Natural killer cell (primary cell): ENCODE results near the gene XK. TPM values are rescaled to one million over a fixed set of nuclear protein-coding genes. Genes with fewer than 3 reads are reported as not detected.
A peak's percentile ranks its signal among the peaks of the same experiment; 100 is the strongest.

ENCODE experiments used
- ATAC-seq, 3 donors: fragments of 150-1000 bp in 2 of 3; fragments of 200-7000 bp in 1 of 3; cut with Tn5 transposase; 1 replicate in 1 of 3; 2 replicates in 2 of 3; pipeline ENCODE4 v1.10.0; 2021; ENCODE audit warnings: mild to moderate bottlenecking in 2 of 3, moderate library complexity in 2 of 3
- DNase-seq, 2 donors: peaks; one replicate each; pipeline versions ENCODE4 v3.0.0 to v3.0.0-alpha.2; 2013 to 2021; ENCODE audit warnings: mixed read lengths in 1 of 2
- H3K27ac ChIP-seq: one replicate; pipeline ENCODE4 v1.5.1; 2013; ENCODE audit warnings: mild to moderate bottlenecking, low read length
- H3K27me3 ChIP-seq: one replicate; pipeline ENCODE4 v1.6.1; 2013; ENCODE audit warnings: low read length; ENCODE audit not compliant: control insufficient read depth, insufficient read depth
- H3K36me3 ChIP-seq: one replicate; pipeline ENCODE4 v1.6.1; 2013; ENCODE audit warnings: low read length; ENCODE audit not compliant: control insufficient read depth, insufficient read depth
- H3K4me1 ChIP-seq: one replicate; pipeline ENCODE4 v1.6.1; 2013; ENCODE audit warnings: low read length; ENCODE audit not compliant: control insufficient read depth, insufficient read depth
- H3K4me3 ChIP-seq: one replicate; pipeline ENCODE4 v1.5.1; 2013; ENCODE audit warnings: low read length
- H3K9me3 ChIP-seq: one replicate; pipeline ENCODE4 v1.6.1; 2013; ENCODE audit warnings: low read length; ENCODE audit not compliant: control insufficient read depth, insufficient read depth
- H3K27ac Mint-ChIP-seq, 2 donors: one replicate each; pipeline ENCODE4 v1.8.0; 2022; ENCODE audit warnings: mild to moderate bottlenecking in 2 of 2, mixed read lengths in 2 of 2, moderate library complexity in 1 of 2
- H3K27me3 Mint-ChIP-seq, 2 donors: one replicate each; pipeline ENCODE4 v1.8.0; 2022; ENCODE audit warnings: low read depth in 2 of 2, mixed read lengths in 2 of 2
- H3K36me3 Mint-ChIP-seq: one replicate; pipeline ENCODE4 v1.8.0; 2022; ENCODE audit warnings: mixed read lengths
- H3K4me1 Mint-ChIP-seq, 2 donors: one replicate each; pipeline ENCODE4 v1.8.0; 2022; ENCODE audit warnings: mixed read lengths in 2 of 2
- H3K4me3 Mint-ChIP-seq: one replicate; pipeline ENCODE4 v1.8.0; 2022; ENCODE audit warnings: mild to moderate bottlenecking, moderate library complexity, mixed read lengths
- H3K9me3 Mint-ChIP-seq, 2 donors: one replicate each; pipeline ENCODE4 v1.8.0; 2022; ENCODE audit warnings: mixed read lengths in 2 of 2
- CTCF ChIP-seq: fragments of 200-600 bp; IDR thresholded peaks from one replicate; pipeline ENCODE4 v1.8.0; 2022; ENCODE audit warnings: antibody characterized with exemption
- WGBS: methylation state at CpG from one replicate; pipeline ENCODE4 v1.1.7; 2013; ENCODE audit warnings: missing lambda C conversion rate; ENCODE audit not compliant: insufficient coverage; 5-methylcytosine and 5-hydroxymethylcytosine counted together
- intact Hi-C: fragments of 100-400 bp; cut with micrococcal nuclease; formaldehyde crosslinking; loops from one replicate; pipeline ENCODE4 v1.14.2; 2022
- total RNA-seq, 4 donors: library from RNA; stranded (reverse); fragments of 120-200 nt in 1 of 4; gene quantifications; one replicate each; pipeline versions ENCODE4 v1.2.3 to v1.2.4, GENCODE V29; 2013 to 2022

Gene XK
- total RNA-seq, 3 donors from 2014 or later (not counting 1 experiment from before 2014, with no cell fraction given) = 0.29 to 1.3 (median 0.56) TPM

- H3K4me3 ChIP-seq = no peak overlapping the region
- Mint-ChIP-seq H3K27ac (no peak overlapping the region), H3K36me3 (no peaks in the 10 kb centered on the region), H3K9me3 (no peaks in the 10 kb centered on the region), H3K4me3 (no peak overlapping the region), H3K4me1 (no peaks in the 10 kb centered on the region), H3K27me3 (peaks cover 0 to 6% of the 10 kb centered on the region in 2 donors)
- no peaks in the 10 kb centered on the region for H3K27me3 ChIP-seq
- TF ChIP-seq CTCF = no peak
- no peaks in the 10 kb centered on the region for H3K4me1 ChIP-seq
- ATAC-seq = no peak
- intact Hi-C loops = no loop called here
- no peak overlapping the region for H3K27ac ChIP-seq
- no peak for DNase-seq
- no peaks in the 10 kb centered on the region for H3K9me3 ChIP-seq
- no CpG with 5 or more reads among the region's 1 CpG for WGBS
- H3K36me3 ChIP-seq = no peaks in the 10 kb centered on the region
These were observed 5.7 kb upstream of the XK start for GRCh38 chrX:37679888-37680287.

GRCh38 chrX:37684426-37684825 lies 1.2 kb upstream of the XK start:
- DNase-seq (no peak), ATAC-seq (no peak)
- H3K4me1 Mint-ChIP-seq = peaks cover 4 to 6% of the 10 kb centered on the region in 2 donors
- Histone ChIP-seq H3K4me1 (peaks cover 8% of the 10 kb centered on the region), H3K9me3 (no peaks in the 10 kb centered on the region), H3K4me3 (no peak overlapping the region), H3K27ac (no peak overlapping the region), H3K36me3 (no peaks in the 10 kb centered on the region), H3K27me3 (no peaks in the 10 kb centered on the region)
- no peaks in the 10 kb centered on the region for H3K9me3 Mint-ChIP-seq
- no peak for TF ChIP-seq CTCF
- H3K36me3 Mint-ChIP-seq = no peaks in the 10 kb centered on the region
- H3K4me3 Mint-ChIP-seq = peak overlapping the region; percentile 29
- intact Hi-C loops = no loop called here
- H3K27ac Mint-ChIP-seq = no peak overlapping the region
- H3K27me3 Mint-ChIP-seq = peaks cover 0 to 7% of the 10 kb centered on the region in 2 donors

- Mint-ChIP-seq H3K9me3 (no peaks in the 10 kb centered on the region), H3K27me3 (peaks cover 0 to 7% of the 10 kb centered on the region in 2 donors)
These were observed 618 bp upstream of the XK start for GRCh38 chrX:37684973-37685372.

More at GRCh38 chrX:37684973-37685372, 618 bp upstream of the XK start:
- H3K27me3 ChIP-seq = no peaks in the 10 kb centered on the region
- WGBS = 86% methylated on average over 2 of the region's 3 CpGs
- Mint-ChIP-seq H3K27ac (no peak overlapping the region), H3K36me3 (no peaks in the 10 kb centered on the region), H3K4me3 (peak overlapping the region; percentile 29), H3K4me1 (peaks cover 4 to 6% of the 10 kb centered on the region in 2 donors)
- ATAC-seq (no peak), DNase-seq (no peak)
- peaks cover 8% of the 10 kb centered on the region for H3K4me1 ChIP-seq
- intact Hi-C loops = no loop called here
- no peak overlapping the region for H3K4me3 ChIP-seq
- no peaks in the 10 kb centered on the region for H3K36me3 ChIP-seq
- H3K9me3 ChIP-seq = no peaks in the 10 kb centered on the region
- no peak for TF ChIP-seq CTCF
- H3K27ac ChIP-seq = no peak overlapping the region
